ENCODE data around the gene AKR1C8.
A peak's percentile ranks its signal among the peaks of the same experiment; 100 is the strongest.
"Not testable (repeated sequence)": the region's sequence is repeated elsewhere in the genome, so short reads cannot be mapped to it uniquely, and the experiment has no call there.

The AKR1C8 gene

DNA sequence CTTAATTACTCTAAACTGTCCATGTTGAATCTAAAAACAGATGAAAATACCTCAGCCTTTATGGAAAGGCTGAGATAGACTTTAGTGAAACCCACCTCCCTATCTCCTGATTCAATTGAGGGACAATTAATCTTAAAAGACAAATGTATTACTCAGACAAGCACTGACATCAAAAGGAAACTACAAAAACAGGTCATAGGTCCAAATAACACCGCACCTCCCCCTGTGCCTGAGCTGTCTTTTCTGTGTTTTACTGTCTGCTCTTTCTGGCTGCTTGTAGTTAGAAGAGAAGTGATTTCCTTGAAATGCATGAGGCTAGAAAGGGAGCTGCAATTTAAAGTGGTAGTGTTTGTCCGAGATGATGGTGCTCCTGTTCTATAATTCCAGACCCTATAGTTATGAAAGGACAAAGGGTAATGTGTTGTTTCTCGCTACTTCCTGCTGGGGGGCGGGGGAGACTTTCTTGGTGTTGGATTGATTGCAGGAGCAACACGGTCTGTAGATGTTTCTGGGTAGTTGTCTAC is 16.0 kb downstream of the AKR1C8 start:
- no peak for DNase-seq (ENCODE audit: low spot score)

- no peak for DNase-seq (ENCODE audit: low spot score)
Measured at GRCh38 chr10:5165738-5166137, 19.2 kb downstream of the AKR1C8 start.

GRCh38 chr10:5163487-5163886 is 21.5 kb downstream of the AKR1C8 start:
- DNase-seq (ENCODE audit: low spot score), result peak; percentile 3

DNA sequence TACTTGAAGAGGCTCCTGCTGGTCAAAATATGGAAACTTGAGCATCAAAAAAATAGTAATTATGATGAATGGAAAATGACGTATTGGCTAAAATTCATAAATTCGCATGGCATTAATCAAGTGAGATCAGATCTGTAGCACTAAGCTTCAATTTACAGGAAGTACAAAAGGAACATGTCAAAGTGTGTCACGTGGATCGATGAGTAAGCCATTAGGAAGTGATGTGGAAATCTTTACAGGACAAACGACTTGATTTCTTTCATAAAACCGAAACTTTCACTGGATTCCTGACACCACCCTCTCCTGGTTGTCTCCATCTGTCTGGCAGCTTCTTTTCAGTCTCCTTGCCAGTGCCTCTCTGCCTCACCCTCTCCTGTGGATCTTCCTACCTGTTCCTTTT is 25.8 kb downstream of the AKR1C8 start:
- no peak for DNase-seq (ENCODE audit: low spot score)

GRCh38 chr10:5157501-5157900 is 27.4 kb downstream of the AKR1C8 start:
- DNase-seq (ENCODE audit: low spot score), result no peak

GRCh38 chr10:5155951-5156350 is 29.0 kb downstream of the AKR1C8 start:
- no peak for DNase-seq (ENCODE audit: low spot score)

DNA sequence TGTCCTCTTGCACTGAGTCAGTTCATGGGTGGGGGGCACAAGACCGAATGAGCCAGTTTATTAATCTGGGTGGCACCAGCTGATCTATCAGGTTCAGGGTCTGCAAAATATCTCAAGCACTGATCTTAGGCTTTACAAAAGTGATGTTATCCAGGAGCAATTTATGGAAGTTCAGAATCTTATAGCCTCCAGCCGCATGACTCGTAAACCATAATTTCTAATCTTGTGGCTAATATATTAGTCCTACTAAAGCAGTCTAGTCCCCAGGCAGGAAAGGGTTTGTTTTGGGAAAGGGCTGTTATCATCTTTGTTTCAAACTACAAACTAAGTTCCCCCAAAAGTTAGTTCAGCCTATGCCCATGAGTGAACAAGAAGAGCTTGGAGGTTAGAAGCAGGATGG is 33.9 kb downstream of the AKR1C8 start:
- DNase-seq (ENCODE audit: low spot score), result no peak

GRCh38 chr10:5148678-5149032 is 36.3 kb downstream of the AKR1C8 start:
- DNase-seq (ENCODE audit: low spot score), result no peak

GRCh38 chr10:5147981-5148677 is 36.8 kb downstream of the AKR1C8 start:
- no peak for DNase-seq (ENCODE audit: low spot score)

- no peak for DNase-seq (ENCODE audit: low spot score)
Measured at GRCh38 chr10:5147255-5147980, 37.5 kb downstream of the AKR1C8 start.

DNA sequence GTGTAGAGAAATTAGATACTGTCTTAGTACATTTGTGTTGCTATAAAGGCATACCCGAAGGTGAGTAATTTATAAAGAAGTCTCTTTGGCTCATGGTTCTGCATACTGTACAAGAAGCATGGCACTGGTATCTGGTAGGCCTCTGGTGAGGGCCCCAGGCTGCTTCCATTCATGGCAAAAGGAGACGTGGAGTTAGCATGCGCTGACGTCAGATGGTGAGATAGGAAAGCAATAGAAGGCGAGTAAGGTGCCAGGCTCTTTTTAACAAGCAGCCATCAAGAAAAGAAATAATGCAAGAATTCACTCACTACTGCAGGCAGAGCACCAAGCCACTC is 38.1 kb downstream of the AKR1C8 start:
- DNase-seq (ENCODE audit: low spot score), result no peak

GRCh38 chr10:5143137-5143536 is 41.8 kb downstream of the AKR1C8 start:
- DNase-seq (ENCODE audit: low spot score), result no peak

DNA sequence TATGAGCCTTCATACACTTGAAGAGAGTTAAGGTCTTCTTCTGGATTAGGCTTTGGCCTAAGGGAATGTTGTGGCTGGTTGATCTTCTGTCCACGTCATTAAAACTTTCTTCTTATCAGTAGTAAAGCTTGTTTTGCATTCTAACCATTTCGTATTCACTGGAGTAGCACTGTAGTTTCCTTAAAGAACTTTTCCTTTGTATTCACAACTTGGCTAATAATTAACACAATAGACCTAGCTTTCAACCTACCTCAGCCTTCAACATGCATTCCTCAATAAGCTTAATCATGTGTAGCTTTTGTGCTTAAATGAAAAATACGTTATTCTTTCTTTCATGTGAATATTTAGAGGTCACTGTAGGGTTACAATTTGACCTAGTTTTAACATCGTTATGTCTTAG is 42.8 kb downstream of the AKR1C8 start:
- no peak for DNase-seq (ENCODE audit: low spot score)

GRCh38 chr10:5137699-5138098 is 47.3 kb downstream of the AKR1C8 start:
- DNase-seq (ENCODE audit: low spot score), result not testable (repeated sequence)

GRCh38 chr10:5136468-5137087 is 48.4 kb downstream of the AKR1C8 start:
- DNase-seq (ENCODE audit: low spot score), result no peak

DNA sequence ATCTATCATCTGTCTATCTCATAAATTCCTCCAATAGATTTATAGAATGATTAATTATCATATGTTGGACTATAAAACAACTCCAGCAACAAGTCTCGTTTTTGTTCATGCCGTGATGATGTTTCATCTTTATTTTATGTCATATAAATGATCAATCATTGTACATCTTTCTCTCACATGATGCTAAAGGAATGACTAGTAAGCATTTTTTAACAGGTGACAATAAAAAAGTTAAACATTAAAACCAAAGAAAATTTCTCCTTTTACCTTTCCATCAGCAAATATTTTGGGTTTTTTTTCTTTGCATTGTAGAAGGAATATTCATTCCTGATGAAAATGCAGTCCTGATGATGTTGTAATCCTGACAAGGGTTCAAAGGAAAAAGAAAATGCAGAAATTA is 49.4 kb downstream of the AKR1C8 start:
- no peak for DNase-seq (ENCODE audit: low spot score)

DNA sequence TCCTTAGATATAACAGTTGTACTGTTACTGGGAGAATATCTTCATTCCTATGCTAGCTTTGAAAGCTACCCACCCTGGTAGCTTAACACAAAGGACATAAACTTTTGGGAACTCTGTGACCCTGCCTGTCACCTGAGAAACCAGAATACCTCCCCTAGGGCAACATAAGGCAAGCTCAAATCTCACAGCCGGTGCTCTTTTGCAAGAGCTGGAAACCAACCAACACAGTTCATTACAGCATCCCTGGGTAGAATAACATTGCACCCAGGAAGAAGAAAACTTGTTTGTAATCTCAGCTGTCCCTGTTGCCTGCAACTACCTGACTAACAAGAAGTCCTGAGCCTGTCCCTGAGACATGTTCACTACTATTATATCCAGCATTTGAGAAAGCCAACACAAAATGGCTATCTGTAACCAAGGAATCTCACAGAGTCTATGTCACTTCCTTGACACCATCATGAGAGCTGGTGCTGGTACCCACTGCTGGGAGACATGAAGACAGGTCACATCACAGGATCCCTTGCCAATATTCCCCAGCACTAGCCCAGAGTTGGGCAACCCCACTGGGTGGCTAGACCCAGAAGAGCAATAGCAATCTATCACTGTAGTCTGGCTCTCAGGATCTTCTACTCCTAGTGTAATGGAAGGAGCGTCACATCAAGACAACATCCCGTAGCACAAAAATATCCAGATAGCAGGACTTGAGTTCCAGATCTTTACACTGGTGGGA is 59.5 kb downstream of the AKR1C8 start:
- no peak for DNase-seq (ENCODE audit: low spot score)

DNA sequence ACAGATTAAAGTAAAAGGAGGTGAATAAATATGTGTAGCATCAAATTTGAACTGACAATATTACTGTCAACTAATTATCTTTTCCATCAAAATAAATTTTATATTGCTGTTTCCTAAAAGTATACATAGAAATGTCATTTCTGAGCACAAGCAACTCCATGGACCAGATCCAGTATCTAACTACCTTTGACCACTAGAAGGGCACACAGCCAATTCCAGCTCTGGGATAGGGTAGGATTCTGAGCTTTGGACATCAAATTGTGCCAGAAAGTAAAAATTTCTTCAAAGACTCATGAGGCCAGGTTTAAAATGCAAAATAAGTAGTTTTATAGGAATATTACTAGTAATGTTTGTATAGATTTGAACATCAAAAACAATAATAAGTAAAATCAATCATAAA is 61.1 kb downstream of the AKR1C8 start:
- no peak for DNase-seq (ENCODE audit: low spot score)

- not testable (repeated sequence) for DNase-seq (ENCODE audit: low spot score)
Measured at GRCh38 chr10:5119997-5120396, 65.0 kb downstream of the AKR1C8 start.

DNA sequence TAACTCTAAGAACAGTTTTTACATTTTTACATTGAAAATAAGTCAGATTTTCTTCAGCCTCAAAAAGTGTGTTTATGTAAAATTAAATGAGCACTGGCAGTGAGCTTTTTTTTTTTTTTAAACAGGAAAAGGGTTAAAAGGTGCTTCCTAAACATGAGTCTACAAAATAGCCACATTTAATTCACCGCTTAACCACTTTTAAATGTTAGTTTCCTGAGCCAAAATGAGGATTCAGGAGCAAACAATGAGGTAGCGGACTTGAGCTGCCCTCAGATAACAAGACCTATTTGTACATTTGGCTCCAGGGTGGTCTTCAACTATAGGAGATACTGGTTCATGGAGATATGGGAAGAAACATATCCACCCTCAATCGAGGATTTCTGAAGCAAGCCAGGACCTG is 67.9 kb downstream of the AKR1C8 start:
- no peak for DNase-seq (ENCODE audit: low spot score)

GRCh38 chr10:5116621-5117020 is 68.3 kb downstream of the AKR1C8 start:
- DNase-seq (ENCODE audit: low spot score), result no peak

- DNase-seq (ENCODE audit: low spot score), result not testable (repeated sequence)
Measured at GRCh38 chr10:5109861-5110260, 75.1 kb downstream of the AKR1C8 start.
